ENCODE data around the gene AQP2. TPM values are rescaled to one million over a fixed set of nuclear protein-coding genes. Genes with fewer than 3 reads are reported as not detected.

AQP2 gene
- total RNA-seq, 1 donor from 2014 or later, result not detected

DNA sequence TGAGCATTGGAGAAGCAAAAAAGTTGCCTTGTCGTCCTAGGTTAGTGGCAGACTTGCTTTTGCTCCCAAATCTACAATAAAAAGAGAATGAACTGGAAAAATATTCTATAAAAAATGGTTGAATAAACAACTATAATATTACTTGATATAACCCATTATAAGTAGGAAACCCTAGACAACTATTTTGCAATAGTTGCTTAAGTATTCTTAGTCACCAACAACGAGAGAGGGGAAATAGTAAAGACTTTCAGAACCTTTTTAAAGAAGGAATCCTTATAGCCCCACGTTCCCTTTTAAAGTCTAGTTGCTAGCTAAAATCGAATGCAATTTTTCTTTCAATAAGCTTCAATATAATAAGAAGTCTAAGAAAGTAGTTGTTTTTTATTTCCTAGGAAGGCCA, 39.7 kb downstream of the AQP2 start:
- no peak for DNase-seq (ENCODE audit: low spot score)
- no peaks in the 10 kb centered on the region for H3K9me3 Mint-ChIP-seq (ENCODE audit: low read depth)
- no peaks in the 10 kb centered on the region for H3K27me3 Mint-ChIP-seq (ENCODE audit: low read depth)
- no peaks in the 10 kb centered on the region for H3K4me1 Mint-ChIP-seq (ENCODE audit: low read depth)
- TF ChIP-seq, protein P1, sequence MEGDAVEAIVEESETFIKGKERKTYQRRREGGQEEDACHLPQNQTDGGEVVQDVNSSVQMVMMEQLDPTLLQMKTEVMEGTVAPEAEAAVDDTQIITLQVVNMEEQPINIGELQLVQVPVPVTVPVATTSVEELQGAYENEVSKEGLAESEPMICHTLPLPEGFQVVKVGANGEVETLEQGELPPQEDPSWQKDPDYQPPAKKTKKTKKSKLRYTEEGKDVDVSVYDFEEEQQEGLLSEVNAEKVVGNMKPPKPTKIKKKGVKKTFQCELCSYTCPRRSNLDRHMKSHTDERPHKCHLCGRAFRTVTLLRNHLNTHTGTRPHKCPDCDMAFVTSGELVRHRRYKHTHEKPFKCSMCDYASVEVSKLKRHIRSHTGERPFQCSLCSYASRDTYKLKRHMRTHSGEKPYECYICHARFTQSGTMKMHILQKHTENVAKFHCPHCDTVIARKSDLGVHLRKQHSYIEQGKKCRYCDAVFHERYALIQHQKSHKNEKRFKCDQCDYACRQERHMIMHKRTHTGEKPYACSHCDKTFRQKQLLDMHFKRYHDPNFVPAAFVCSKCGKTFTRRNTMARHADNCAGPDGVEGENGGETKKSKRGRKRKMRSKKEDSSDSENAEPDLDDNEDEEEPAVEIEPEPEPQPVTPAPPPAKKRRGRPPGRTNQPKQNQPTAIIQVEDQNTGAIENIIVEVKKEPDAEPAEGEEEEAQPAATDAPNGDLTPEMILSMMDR (IDR thresholded peaks at IDR 0.05), result no peak
- no peak overlapping the region for H3K4me3 Mint-ChIP-seq (ENCODE audit: unreplicated experiment)
- H3K36me3 Mint-ChIP-seq (ENCODE audit: low read depth), result peaks cover 11% of the 10 kb centered on the region
- no peak overlapping the region for H3K27ac Mint-ChIP-seq (ENCODE audit: unreplicated experiment)

DNA sequence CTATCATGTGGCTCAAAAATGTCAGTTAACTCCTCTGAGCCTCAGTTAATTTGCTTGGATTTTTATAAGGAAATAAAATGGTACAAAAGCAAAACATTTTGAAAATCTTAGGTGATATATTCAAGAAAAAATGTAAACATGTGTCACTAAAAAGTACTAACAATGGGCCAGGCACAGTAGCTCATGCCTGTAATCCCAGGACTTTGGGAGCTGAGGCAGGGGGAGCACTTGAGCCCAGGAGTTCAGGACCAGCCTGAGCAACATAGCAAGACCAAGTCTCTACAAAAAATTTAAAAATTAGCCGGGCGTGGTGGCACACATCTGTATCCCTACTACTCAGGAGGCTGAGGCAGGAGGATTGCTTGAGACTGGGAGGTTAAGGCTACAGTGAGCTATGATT, 47.9 kb downstream of the AQP2 start:
- no peaks in the 10 kb centered on the region for H3K27me3 Mint-ChIP-seq (ENCODE audit: low read depth)
- H3K36me3 Mint-ChIP-seq (ENCODE audit: low read depth), result peaks cover 10% of the 10 kb centered on the region
- H3K27ac Mint-ChIP-seq (ENCODE audit: unreplicated experiment), result no peak overlapping the region
- TF ChIP-seq, protein P1 (IDR thresholded peaks at IDR 0.05), result no peak
- H3K4me3 Mint-ChIP-seq (ENCODE audit: unreplicated experiment), result no peak overlapping the region
- no peaks in the 10 kb centered on the region for H3K9me3 Mint-ChIP-seq (ENCODE audit: low read depth)
- H3K4me1 Mint-ChIP-seq (ENCODE audit: low read depth), result no peaks in the 10 kb centered on the region
- no peak for DNase-seq (ENCODE audit: low spot score)

DNA sequence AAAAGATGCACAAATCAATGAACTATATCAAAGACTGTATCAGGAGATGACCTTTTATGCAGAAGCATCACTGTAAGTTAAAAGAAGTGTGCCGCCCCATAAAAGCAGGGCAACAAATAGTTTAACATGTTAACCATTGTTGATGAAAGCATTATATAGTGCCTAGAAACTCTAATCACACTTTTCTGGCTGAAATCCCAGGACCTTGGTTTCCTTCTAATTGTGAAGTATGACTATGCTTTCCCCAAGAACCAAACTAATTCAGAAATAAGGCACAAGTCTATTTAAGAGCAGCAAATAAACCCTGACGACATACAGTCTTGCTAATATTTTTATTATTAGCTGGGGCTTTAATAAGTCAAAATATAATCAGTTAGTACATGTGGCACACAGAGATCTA, 53.1 kb downstream of the AQP2 start:
- no peak for DNase-seq (ENCODE audit: low spot score)
- Mint-ChIP-seq H3K36me3 (ENCODE audit: low read depth) (peaks cover 4% of the 10 kb centered on the region), H3K4me1 (ENCODE audit: low read depth) (no peaks in the 10 kb centered on the region), H3K27me3 (ENCODE audit: low read depth) (no peaks in the 10 kb centered on the region), H3K27ac (ENCODE audit: unreplicated experiment) (no peak overlapping the region), H3K4me3 (ENCODE audit: unreplicated experiment) (no peak overlapping the region), H3K9me3 (ENCODE audit: low read depth) (no peaks in the 10 kb centered on the region)
- TF ChIP-seq, protein P1 (IDR thresholded peaks at IDR 0.05), result no peak

DNA sequence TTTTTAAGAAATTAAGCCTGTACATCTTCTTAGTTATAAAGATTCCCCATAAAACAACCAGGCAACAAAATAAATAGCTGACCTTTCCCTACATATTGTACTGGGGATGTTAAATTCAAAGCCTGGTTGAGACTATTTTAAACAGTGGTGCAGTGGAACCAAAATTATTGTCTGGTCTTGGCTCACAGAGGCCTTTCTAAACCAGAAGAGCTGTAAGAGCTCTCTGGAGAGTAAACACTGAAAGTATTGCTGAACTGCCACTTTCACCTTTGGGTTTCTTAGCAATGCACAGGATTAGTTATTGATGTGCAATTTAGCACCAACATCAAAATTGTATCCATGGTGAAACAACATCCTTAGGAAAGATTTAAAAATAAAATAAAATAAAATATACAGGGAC, 54.2 kb downstream of the AQP2 start:
- no peaks in the 10 kb centered on the region for H3K9me3 Mint-ChIP-seq (ENCODE audit: low read depth)
- H3K4me1 Mint-ChIP-seq (ENCODE audit: low read depth), result no peaks in the 10 kb centered on the region
- peaks cover 2% of the 10 kb centered on the region for H3K36me3 Mint-ChIP-seq (ENCODE audit: low read depth)

DNA sequence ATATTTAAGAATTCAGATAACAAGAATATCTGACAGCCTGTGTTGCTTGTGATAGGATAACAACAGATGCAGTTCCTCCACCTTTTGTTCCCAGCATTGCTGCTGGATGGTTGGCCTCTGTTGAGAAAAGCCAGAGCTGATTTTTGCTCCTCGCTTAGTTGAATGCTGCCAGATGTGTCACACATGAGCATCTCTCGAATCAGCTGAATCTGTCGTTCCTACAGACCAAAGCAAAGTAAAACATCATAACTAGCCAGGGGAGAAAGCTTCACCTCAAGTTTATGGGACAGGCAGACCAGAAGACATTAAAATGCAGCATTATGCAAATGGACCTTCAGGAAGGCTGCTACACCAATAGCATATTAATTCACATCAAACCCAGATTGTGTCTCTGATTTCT, 54.6 kb downstream of the AQP2 start:
- H3K9me3 Mint-ChIP-seq (ENCODE audit: low read depth), result no peaks in the 10 kb centered on the region
- H3K4me1 Mint-ChIP-seq (ENCODE audit: low read depth), result no peaks in the 10 kb centered on the region
- H3K27ac Mint-ChIP-seq (ENCODE audit: unreplicated experiment), result no peak overlapping the region
- DNase-seq (ENCODE audit: low spot score), result no peak
- H3K27me3 Mint-ChIP-seq (ENCODE audit: low read depth), result no peaks in the 10 kb centered on the region
- TF ChIP-seq, protein P1 (IDR thresholded peaks at IDR 0.05), result no peak
- peaks cover 2% of the 10 kb centered on the region for H3K36me3 Mint-ChIP-seq (ENCODE audit: low read depth)
- H3K4me3 Mint-ChIP-seq (ENCODE audit: unreplicated experiment), result no peak overlapping the region

More for the DNA sequence above, 54.2 kb downstream of the AQP2 start:
- TF ChIP-seq, protein P1 (IDR thresholded peaks at IDR 0.05), result no peak
- Mint-ChIP-seq H3K27ac (ENCODE audit: unreplicated experiment) (no peak overlapping the region), H3K4me3 (ENCODE audit: unreplicated experiment) (no peak overlapping the region), H3K27me3 (ENCODE audit: low read depth) (no peaks in the 10 kb centered on the region)
- DNase-seq (ENCODE audit: low spot score), result no peak
